ENCODE results near the gene CRISP2. TPM values are rescaled to one million over a fixed set of nuclear protein-coding genes. Genes with fewer than 3 reads are reported as not detected.

CRISP2 gene
- total and polyA plus RNA-seq, 4 donors = 0.28 TPM; not detected in 3

GRCh38 chr6:49698478-49698877 is 14.9 kb downstream of the CRISP2 start:
- TF ChIP-seq EGR1 (IDR thresholded peaks at IDR 0.05; ENCODE audit: low read depth in 2 of 2) = no peak
- TF ChIP-seq, protein P1, sequence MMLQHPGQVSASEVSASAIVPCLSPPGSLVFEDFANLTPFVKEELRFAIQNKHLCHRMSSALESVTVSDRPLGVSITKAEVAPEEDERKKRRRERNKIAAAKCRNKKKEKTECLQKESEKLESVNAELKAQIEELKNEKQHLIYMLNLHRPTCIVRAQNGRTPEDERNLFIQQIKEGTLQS (IDR thresholded peaks at IDR 0.05) = no peak
- no peak for TF ChIP-seq JUND (IDR thresholded peaks at IDR 0.05)
- no peak for TF ChIP-seq FOXA2 (IDR thresholded peaks at IDR 0.05)
- no peak for TF ChIP-seq TAF1 (conservative IDR thresholded peaks at IDR 0.05)
- no peaks in the 10 kb centered on the region for H3K36me3 ChIP-seq (ENCODE audit: control insufficient read depth in 4 of 4, insufficient read depth in 3 of 4, low read depth in 1 of 4, low read length in 3 of 4)
- no peaks in the 10 kb centered on the region for H3K27me3 ChIP-seq (ENCODE audit: control insufficient read depth in 4 of 4, insufficient read depth in 4 of 4, low read length in 3 of 4)
- peaks cover 0 to 5% (median 1%) of the 10 kb centered on the region in 4 donors for H3K9me3 ChIP-seq (ENCODE audit: control insufficient read depth in 4 of 4, low read length in 3 of 4)
- no peaks in the 10 kb centered on the region for H3K4me1 ChIP-seq (ENCODE audit: control insufficient read depth in 4 of 4, insufficient read depth in 4 of 4, low read length in 3 of 4)
- no peak overlapping the region for H3K9ac ChIP-seq (ENCODE audit: low read depth in 1 of 2, low read length in 2 of 2)
- no peak for DNase-seq (ENCODE audit: low spot score)
- no peak overlapping the region for H3K27ac ChIP-seq (ENCODE audit: low read depth in 1 of 2, low read length in 2 of 2)
- no peak overlapping the region for H3K4me3 ChIP-seq (ENCODE audit: low read depth in 1 of 3, low read length in 3 of 3)

GRCh38 chr6:49693512-49693911 is 19.8 kb downstream of the CRISP2 start:
- Histone ChIP-seq H3K4me3 (ENCODE audit: low read depth in 1 of 3, low read length in 3 of 3) (no peak overlapping the region), H3K9me3 (ENCODE audit: control insufficient read depth in 4 of 4, low read length in 3 of 4) (peaks cover 0 to 5% (median 1%) of the 10 kb centered on the region in 4 donors), H3K9ac (ENCODE audit: low read depth in 1 of 2, low read length in 2 of 2) (no peak overlapping the region), H3K36me3 (ENCODE audit: control insufficient read depth in 4 of 4, insufficient read depth in 3 of 4, low read depth in 1 of 4, low read length in 3 of 4) (no peaks in the 10 kb centered on the region), H3K4me1 (ENCODE audit: control insufficient read depth in 4 of 4, insufficient read depth in 4 of 4, low read length in 3 of 4) (no peaks in the 10 kb centered on the region), H3K27me3 (ENCODE audit: control insufficient read depth in 4 of 4, insufficient read depth in 4 of 4, low read length in 3 of 4) (no peaks in the 10 kb centered on the region), H3K27ac (ENCODE audit: low read depth in 1 of 2, low read length in 2 of 2) (no peak overlapping the region)
- TF ChIP-seq, protein P2, sequence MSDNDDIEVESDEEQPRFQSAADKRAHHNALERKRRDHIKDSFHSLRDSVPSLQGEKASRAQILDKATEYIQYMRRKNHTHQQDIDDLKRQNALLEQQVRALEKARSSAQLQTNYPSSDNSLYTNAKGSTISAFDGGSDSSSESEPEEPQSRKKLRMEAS (IDR thresholded peaks at IDR 0.05) = no peak
- no peak for TF ChIP-seq YY1 (IDR thresholded peaks at IDR 0.05)
- no peak for TF ChIP-seq GABPA (IDR thresholded peaks at IDR 0.05 in 1 of 2, conservative IDR thresholded peaks at IDR 0.05 in 1 of 2)
- no peak for TF ChIP-seq FOXA2 (IDR thresholded peaks at IDR 0.05)
- TF ChIP-seq FOXA1 (IDR thresholded peaks at IDR 0.05) = no peak
- TF ChIP-seq SP1 (IDR thresholded peaks at IDR 0.05) = no peak
- no peak for TF ChIP-seq HNF4A (conservative IDR thresholded peaks at IDR 0.05)
- 72% methylated on average over 1 of the region's 1 CpG for WGBS
- DNase-seq (ENCODE audit: low spot score) = no peak

GRCh38 chr6:49692534-49692933 is 20.8 kb downstream of the CRISP2 start:
- 73% methylated on average over 2 of the region's 2 CpGs for WGBS
- no peak overlapping the region for H3K9ac ChIP-seq (ENCODE audit: low read depth in 1 of 2, low read length in 2 of 2)
- no peak for DNase-seq (ENCODE audit: low spot score)

More at GRCh38 chr6:49692534-49692933, 20.8 kb downstream of the CRISP2 start:
- H3K4me1 ChIP-seq (ENCODE audit: control insufficient read depth in 4 of 4, insufficient read depth in 4 of 4, low read length in 3 of 4) = no peaks in the 10 kb centered on the region
- H3K4me3 ChIP-seq (ENCODE audit: low read depth in 1 of 3, low read length in 3 of 3) = no peak overlapping the region
- H3K27me3 ChIP-seq (ENCODE audit: control insufficient read depth in 4 of 4, insufficient read depth in 4 of 4, low read length in 3 of 4) = no peaks in the 10 kb centered on the region
- H3K27ac ChIP-seq (ENCODE audit: low read depth in 1 of 2, low read length in 2 of 2) = no peak overlapping the region
- H3K36me3 ChIP-seq (ENCODE audit: control insufficient read depth in 4 of 4, insufficient read depth in 3 of 4, low read depth in 1 of 4, low read length in 3 of 4) = no peaks in the 10 kb centered on the region
- TF ChIP-seq NR2F2 (IDR thresholded peaks at IDR 0.05) (no peak), SP1 (IDR thresholded peaks at IDR 0.05) (no peak), JUND (IDR thresholded peaks at IDR 0.05) (no peak), RAD21 (IDR thresholded peaks at IDR 0.05) (no peak), HNF4G (IDR thresholded peaks at IDR 0.05) (no peak), TAF1 (conservative IDR thresholded peaks at IDR 0.05) (no peak), FOXA1 (IDR thresholded peaks at IDR 0.05) (no peak), FOXA2 (IDR thresholded peaks at IDR 0.05) (no peak), GABPA (IDR thresholded peaks at IDR 0.05 in 1 of 2, conservative IDR thresholded peaks at IDR 0.05 in 1 of 2) (no peak), YY1 (IDR thresholded peaks at IDR 0.05) (no peak), HNF4A (conservative IDR thresholded peaks at IDR 0.05) (no peak), RXRA (IDR thresholded peaks at IDR 0.05) (no peak)
- TF ChIP-seq, protein P3, sequence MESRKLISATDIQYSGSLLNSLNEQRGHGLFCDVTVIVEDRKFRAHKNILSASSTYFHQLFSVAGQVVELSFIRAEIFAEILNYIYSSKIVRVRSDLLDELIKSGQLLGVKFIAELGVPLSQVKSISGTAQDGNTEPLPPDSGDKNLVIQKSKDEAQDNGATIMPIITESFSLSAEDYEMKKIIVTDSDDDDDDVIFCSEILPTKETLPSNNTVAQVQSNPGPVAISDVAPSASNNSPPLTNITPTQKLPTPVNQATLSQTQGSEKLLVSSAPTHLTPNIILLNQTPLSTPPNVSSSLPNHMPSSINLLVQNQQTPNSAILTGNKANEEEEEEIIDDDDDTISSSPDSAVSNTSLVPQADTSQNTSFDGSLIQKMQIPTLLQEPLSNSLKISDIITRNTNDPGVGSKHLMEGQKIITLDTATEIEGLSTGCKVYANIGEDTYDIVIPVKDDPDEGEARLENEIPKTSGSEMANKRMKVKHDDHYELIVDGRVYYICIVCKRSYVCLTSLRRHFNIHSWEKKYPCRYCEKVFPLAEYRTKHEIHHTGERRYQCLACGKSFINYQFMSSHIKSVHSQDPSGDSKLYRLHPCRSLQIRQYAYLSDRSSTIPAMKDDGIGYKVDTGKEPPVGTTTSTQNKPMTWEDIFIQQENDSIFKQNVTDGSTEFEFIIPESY (IDR thresholded peaks at IDR 0.05) = no peak
- TF ChIP-seq, protein P4, sequence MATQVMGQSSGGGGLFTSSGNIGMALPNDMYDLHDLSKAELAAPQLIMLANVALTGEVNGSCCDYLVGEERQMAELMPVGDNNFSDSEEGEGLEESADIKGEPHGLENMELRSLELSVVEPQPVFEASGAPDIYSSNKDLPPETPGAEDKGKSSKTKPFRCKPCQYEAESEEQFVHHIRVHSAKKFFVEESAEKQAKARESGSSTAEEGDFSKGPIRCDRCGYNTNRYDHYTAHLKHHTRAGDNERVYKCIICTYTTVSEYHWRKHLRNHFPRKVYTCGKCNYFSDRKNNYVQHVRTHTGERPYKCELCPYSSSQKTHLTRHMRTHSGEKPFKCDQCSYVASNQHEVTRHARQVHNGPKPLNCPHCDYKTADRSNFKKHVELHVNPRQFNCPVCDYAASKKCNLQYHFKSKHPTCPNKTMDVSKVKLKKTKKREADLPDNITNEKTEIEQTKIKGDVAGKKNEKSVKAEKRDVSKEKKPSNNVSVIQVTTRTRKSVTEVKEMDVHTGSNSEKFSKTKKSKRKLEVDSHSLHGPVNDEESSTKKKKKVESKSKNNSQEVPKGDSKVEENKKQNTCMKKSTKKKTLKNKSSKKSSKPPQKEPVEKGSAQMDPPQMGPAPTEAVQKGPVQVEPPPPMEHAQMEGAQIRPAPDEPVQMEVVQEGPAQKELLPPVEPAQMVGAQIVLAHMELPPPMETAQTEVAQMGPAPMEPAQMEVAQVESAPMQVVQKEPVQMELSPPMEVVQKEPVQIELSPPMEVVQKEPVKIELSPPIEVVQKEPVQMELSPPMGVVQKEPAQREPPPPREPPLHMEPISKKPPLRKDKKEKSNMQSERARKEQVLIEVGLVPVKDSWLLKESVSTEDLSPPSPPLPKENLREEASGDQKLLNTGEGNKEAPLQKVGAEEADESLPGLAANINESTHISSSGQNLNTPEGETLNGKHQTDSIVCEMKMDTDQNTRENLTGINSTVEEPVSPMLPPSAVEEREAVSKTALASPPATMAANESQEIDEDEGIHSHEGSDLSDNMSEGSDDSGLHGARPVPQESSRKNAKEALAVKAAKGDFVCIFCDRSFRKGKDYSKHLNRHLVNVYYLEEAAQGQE (IDR thresholded peaks at IDR 0.05) = no peak
- TF ChIP-seq, protein P1 (IDR thresholded peaks at IDR 0.05) = no peak
- TF ChIP-seq, protein P2 (IDR thresholded peaks at IDR 0.05) = no peak
- TF ChIP-seq, protein P5, sequence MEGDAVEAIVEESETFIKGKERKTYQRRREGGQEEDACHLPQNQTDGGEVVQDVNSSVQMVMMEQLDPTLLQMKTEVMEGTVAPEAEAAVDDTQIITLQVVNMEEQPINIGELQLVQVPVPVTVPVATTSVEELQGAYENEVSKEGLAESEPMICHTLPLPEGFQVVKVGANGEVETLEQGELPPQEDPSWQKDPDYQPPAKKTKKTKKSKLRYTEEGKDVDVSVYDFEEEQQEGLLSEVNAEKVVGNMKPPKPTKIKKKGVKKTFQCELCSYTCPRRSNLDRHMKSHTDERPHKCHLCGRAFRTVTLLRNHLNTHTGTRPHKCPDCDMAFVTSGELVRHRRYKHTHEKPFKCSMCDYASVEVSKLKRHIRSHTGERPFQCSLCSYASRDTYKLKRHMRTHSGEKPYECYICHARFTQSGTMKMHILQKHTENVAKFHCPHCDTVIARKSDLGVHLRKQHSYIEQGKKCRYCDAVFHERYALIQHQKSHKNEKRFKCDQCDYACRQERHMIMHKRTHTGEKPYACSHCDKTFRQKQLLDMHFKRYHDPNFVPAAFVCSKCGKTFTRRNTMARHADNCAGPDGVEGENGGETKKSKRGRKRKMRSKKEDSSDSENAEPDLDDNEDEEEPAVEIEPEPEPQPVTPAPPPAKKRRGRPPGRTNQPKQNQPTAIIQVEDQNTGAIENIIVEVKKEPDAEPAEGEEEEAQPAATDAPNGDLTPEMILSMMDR (IDR thresholded peaks at IDR 0.05; ENCODE audit: low read depth, low read length, missing input control) = no peak
- peaks cover 0 to 5% (median 1%) of the 10 kb centered on the region in 4 donors for H3K9me3 ChIP-seq (ENCODE audit: control insufficient read depth in 4 of 4, low read length in 3 of 4)
